ENCODE results near the gene SUSD6.

SUSD6 gene, protein sequence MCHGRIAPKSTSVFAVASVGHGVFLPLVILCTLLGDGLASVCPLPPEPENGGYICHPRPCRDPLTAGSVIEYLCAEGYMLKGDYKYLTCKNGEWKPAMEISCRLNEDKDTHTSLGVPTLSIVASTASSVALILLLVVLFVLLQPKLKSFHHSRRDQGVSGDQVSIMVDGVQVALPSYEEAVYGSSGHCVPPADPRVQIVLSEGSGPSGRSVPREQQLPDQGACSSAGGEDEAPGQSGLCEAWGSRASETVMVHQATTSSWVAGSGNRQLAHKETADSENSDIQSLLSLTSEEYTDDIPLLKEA

GRCh38 chr14:69611172-69612013 lies at the start of gene SUSD6:
TSS of gene SUSD6 (plus strand) at chr14:69611596. CDS start at chr14:69658593, 46,997 bp downstream.
- DNase-seq (ENCODE audit: low spot score): peak; percentile 89

DNA sequence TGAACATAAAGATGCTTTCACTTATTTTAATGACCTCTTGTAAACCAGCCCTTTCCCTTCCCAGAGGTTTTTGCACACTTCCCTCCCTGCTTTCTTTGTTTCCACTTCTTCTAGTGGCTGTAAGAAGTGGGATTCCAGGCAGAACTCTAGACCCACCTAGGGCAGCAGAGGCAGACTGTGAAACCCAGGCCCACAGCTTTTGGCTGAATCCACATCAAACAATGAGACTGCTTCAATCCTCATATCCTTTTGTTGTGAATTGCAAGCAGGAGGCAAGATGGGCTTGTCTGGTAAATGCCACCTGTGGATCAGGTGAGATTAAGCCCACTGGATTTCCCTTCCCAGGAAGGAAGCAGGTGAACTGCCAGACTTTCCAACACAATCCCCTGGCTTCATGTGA lies 49.5 kb upstream of the SUSD6 start:
- DNase-seq (ENCODE audit: low spot score): no peak

GRCh38 chr14:69567563-69567962 lies 43.8 kb upstream of the SUSD6 start:
- DNase-seq (ENCODE audit: low spot score): no peak

- no peak for DNase-seq (ENCODE audit: low spot score)
These were observed 41.5 kb upstream of the SUSD6 start for GRCh38 chr14:69569859-69570258.

DNA sequence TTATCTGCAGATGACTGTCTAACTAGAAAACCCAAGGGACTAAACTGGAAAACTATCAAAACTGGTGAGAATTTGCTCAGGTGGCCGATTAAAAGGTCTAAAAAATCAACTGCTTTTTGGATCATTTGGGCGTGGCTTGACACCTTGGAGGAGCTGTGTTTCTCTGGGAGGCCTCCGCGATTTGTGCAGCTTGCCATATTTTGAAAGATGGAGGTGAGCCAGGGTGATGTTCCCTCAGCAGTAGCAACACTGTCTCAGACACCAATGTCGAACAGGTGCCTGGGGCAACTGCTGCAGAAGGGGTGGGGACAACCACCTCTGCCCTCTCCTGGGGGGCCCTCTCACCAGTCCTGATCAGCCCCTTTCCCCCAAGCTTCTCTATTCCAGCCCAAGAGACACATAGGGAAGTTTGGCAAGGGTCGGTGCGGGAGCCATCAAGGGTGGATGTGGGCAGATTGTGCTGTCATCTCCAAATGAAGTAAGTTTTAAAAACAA lies 40.5 kb upstream of the SUSD6 start:
- DNase-seq (ENCODE audit: low spot score): no peak

- DNase-seq (ENCODE audit: low spot score): no peak
These were observed 39.9 kb upstream of the SUSD6 start for GRCh38 chr14:69571449-69572029.

GRCh38 chr14:69572030-69572840 lies 39.2 kb upstream of the SUSD6 start:
- DNase-seq (ENCODE audit: low spot score): no peak

GRCh38 chr14:69572841-69573135 lies 38.6 kb upstream of the SUSD6 start:
- DNase-seq (ENCODE audit: low spot score): no peak

- DNase-seq (ENCODE audit: low spot score): no peak
These were observed 38.1 kb upstream of the SUSD6 start for GRCh38 chr14:69573205-69573830.

- DNase-seq (ENCODE audit: low spot score): no peak
These were observed 37.5 kb upstream of the SUSD6 start for GRCh38 chr14:69573831-69574262.

GRCh38 chr14:69574263-69574953 lies 37.0 kb upstream of the SUSD6 start, which contains the start of gene CCDC177:
TSS of gene CCDC177 (minus strand) at chr14:69574871. CDS start at chr14:69573622, 1,249 bp downstream.
- no peak for DNase-seq (ENCODE audit: low spot score)

- no peak for DNase-seq (ENCODE audit: low spot score)
These were observed 36.5 kb upstream of the SUSD6 start for GRCh38 chr14:69574954-69575295.

DNA sequence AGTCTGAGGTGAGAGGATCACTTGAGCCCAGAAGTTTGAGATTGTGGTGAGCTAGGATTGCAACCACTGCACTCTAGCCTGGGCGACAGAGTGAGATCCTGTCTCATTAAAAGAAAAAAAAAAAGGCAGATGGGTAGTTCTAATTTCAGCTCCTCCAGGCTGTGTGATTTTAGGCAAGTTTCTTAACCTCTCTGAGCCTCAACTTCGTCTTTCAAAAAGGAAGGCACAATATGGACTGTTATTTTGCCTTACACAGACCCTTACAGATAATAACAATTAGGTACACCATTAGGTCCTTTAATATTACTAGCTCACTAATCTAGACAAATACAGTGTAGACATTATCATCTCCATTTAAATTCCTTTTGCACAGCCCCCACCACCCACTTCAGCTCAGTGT lies 31.9 kb upstream of the SUSD6 start:
- no peak for DNase-seq (ENCODE audit: low spot score)

DNA sequence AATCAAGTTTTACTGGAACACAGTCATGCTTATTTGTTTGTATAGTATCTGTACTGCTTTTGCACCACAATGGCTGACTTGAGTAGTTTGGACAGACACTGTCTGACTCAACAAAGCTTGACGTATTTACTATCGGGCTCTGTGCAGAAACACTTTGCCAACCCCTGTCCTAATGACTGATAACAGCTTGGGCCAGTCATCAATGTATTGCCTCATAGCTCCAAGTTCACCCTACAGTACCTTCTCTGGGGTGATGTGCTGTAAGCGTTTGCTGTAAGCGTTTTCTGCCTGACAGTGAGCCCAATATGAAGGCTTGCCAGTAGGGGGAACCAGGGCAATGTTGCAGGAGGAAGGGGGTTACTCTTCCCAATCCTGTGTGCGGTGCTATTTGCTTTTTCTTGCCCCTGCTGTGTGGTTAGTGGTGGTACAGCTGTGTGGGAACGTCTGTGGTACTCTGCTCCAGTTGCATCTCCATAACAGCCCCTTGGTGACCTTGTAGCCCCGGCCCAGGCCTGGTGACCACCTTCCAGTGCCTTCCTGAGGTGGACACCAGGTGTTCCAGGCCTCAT lies 31.3 kb upstream of the SUSD6 start:
- peak; percentile 73 for DNase-seq (ENCODE audit: low spot score)

- DNase-seq (ENCODE audit: low spot score): no peak
These were observed 30.0 kb upstream of the SUSD6 start for GRCh38 chr14:69581316-69581935.

DNA sequence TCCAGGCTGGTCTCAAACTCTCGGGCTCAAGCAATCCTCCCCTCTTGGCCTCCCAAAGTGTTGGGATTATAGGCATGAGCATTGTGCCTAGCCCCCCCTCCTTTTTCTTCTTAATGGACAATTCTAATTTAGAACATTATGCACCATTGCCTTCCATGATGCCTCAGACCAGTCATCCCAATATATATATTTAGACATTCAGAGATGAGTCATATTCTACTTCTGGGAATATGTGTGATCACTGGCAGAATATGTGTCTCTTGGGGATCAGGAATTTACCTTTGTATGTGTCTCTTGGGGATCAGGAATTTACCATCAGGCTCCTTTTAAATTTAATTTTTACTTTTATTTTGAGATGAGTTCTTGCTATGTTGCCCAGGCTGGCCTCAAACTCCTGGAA lies 29.2 kb upstream of the SUSD6 start:
- DNase-seq (ENCODE audit: low spot score): peak; percentile 49

GRCh38 chr14:69582829-69583228 lies 28.6 kb upstream of the SUSD6 start:
- DNase-seq (ENCODE audit: low spot score): no peak

DNA sequence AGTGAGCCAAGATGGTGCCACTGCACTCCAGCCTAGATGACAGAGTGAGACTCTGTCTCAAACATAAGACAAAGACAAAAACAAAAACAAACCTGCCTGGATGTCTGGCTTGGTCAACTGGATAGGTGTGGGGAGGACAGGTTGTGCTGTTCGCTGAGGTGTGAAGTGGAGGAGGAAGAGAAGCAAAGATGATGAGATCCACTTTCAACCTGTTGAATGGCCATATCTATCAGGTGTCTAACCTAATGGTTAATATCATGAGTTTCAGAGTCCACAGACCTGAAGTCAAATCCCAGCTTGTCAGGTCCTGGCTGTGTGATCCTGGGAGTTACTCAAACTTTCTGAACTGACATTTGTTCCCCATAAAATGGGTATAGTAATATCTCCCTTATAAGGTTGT lies 27.0 kb upstream of the SUSD6 start:
- no peak for DNase-seq (ENCODE audit: low spot score)

DNA sequence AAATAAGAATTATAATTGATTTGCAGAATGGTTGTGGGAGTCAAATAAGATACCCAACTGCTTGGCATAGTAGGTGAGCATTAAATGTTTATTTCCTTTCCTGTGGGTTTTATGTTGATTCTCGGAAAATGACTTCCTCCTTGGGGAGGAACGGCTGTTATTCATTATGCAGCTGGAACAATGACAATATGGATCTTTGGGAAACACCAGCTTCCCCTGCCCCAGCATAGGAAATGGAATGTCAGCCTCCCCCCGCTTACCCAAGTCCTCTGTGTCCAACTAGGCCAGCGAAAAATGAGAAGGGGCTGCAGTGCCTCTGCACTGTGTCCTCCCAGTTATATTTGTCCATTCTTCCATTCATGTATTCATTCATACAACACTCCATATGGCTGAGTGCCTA lies 25.0 kb upstream of the SUSD6 start:
- no peak for DNase-seq (ENCODE audit: low spot score)

GRCh38 chr14:69587389-69587788 lies 24.0 kb upstream of the SUSD6 start:
- DNase-seq (ENCODE audit: low spot score): no peak

All from RKO (cell line).